Effector memory CD4-positive, alpha-beta T cell (primary cell): Measurements from ENCODE around the gene SPRR1A.

Experiments used
- DNase-seq, 3 donors: peaks; one replicate each; pipeline ENCODE4 v3.0.0-alpha.2; 2020
- H3K27ac ChIP-seq: 2 replicates; pipeline ENCODE4 v1.7.0; 2013; ENCODE audit warnings: mild to moderate bottlenecking, low read length, moderate library complexity; ENCODE audit not compliant: insufficient read depth, poor library complexity, severe bottlenecking
- H3K27me3 ChIP-seq: replicated peaks from 2 replicates; pipeline ENCODE4 v1.7.0; 2013; ENCODE audit warnings: mild to moderate bottlenecking, low read length; ENCODE audit not compliant: insufficient read depth, control insufficient read depth, poor library complexity, severe bottlenecking
- H3K36me3 ChIP-seq: 2 replicates; pipeline ENCODE4 v1.7.0; 2013; ENCODE audit warnings: mild to moderate bottlenecking, low read length, moderate library complexity; ENCODE audit not compliant: control insufficient read depth, insufficient read depth
- H3K4me1 ChIP-seq: 2 replicates; pipeline ENCODE4 v1.7.0; 2013; ENCODE audit warnings: low read length, mild to moderate bottlenecking; ENCODE audit not compliant: control insufficient read depth, insufficient read depth, poor library complexity, severe bottlenecking
- H3K4me3 ChIP-seq: 2 replicates; pipeline ENCODE4 v1.7.0; 2013; ENCODE audit warnings: low read length, low read depth, mild to moderate bottlenecking; ENCODE audit not compliant: insufficient read depth, poor library complexity, severe bottlenecking
- H3K9me3 ChIP-seq: 2 replicates; pipeline ENCODE4 v1.7.0; 2013; ENCODE audit warnings: mild to moderate bottlenecking, low read length, moderate library complexity; ENCODE audit not compliant: control insufficient read depth

The SPRR1A gene

GRCh38 chr1:152959273-152959672 is 24.6 kb upstream of the SPRR1A start:
- H3K27me3 ChIP-seq, result no peaks in the 10 kb centered on the region
- no peaks in the 10 kb centered on the region for H3K9me3 ChIP-seq
- H3K4me1 ChIP-seq, result no peaks in the 10 kb centered on the region
- no peak overlapping the region for H3K4me3 ChIP-seq
- no peak overlapping the region for H3K27ac ChIP-seq
- no peaks in the 10 kb centered on the region for H3K36me3 ChIP-seq
- DNase-seq, result no peak

GRCh38 chr1:152959801-152960451 is 24.0 kb upstream of the SPRR1A start:
- Histone ChIP-seq H3K27ac (no peak overlapping the region), H3K9me3 (no peaks in the 10 kb centered on the region), H3K36me3 (no peaks in the 10 kb centered on the region), H3K4me1 (no peaks in the 10 kb centered on the region), H3K27me3 (no peaks in the 10 kb centered on the region), H3K4me3 (no peak overlapping the region)
- DNase-seq, result no peak

GRCh38 chr1:152960452-152961044 is 23.3 kb upstream of the SPRR1A start:
- Histone ChIP-seq H3K36me3 (no peaks in the 10 kb centered on the region), H3K9me3 (no peaks in the 10 kb centered on the region), H3K27me3 (no peaks in the 10 kb centered on the region), H3K4me1 (no peaks in the 10 kb centered on the region), H3K4me3 (no peak overlapping the region), H3K27ac (no peak overlapping the region)
- DNase-seq, result no peak

DNA sequence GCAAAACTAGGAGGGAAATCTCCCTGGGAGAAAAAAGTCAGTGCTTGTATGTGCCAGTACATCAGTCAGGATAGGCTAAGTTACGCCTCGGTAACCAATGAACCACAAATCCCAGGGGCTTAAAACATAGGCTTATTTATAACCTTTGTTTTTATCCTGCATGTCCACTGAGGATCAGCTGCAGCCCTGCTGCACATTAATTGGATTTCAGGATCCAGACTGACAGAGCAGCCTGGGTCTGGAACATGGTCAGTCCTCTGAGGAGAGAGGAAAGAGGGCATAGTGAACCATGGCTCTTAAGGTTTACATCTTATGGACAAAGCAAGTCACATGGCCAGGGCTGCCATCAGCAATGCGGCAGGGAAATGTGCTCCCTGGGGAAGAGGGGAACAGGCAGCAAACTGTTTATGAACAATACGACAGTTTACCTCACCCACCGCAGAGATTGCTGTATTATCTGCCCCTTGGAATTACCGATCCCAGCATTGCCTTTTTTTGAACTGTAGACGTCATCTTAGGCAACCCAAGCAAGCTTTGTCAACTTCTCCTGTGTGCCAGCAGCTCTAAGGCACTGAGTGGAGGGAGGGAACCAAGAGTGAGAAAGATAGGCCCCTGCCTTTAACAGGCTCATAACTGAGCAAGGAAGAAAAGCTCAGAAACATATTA is 22.5 kb upstream of the SPRR1A start:
- no peak overlapping the region for H3K27ac ChIP-seq
- H3K4me3 ChIP-seq, result no peak overlapping the region
- H3K27me3 ChIP-seq, result no peaks in the 10 kb centered on the region
- no peak for DNase-seq
- H3K9me3 ChIP-seq, result no peaks in the 10 kb centered on the region
- H3K36me3 ChIP-seq, result no peaks in the 10 kb centered on the region
- H3K4me1 ChIP-seq, result no peaks in the 10 kb centered on the region

DNA sequence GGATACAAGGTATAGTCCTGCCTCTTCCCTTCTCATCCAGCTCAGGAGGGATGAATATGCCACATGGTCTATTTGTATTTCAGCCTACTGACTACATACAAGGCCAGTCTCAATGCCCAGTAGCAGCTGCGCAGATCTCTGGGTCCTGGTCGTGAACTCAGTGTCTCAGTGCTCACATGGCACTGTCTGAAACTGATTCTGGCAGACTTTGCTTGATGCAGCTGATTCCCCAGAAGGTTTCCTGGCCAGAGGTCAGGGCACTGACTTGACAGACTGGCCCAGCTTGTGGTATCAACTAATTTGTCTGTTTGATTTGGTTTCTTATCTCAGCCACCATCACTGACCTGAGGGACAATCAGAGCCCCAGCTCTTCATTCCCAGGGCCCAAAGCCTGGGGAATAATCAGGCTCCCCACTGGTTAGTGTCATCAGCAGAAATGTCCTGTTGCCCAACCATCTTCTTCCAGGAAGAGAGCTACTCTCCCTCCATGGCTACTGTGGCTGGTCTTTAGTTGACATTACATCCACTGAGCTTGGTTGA is 20.9 kb upstream of the SPRR1A start:
- Histone ChIP-seq H3K36me3 (no peaks in the 10 kb centered on the region), H3K27ac (no peak overlapping the region), H3K4me3 (no peak overlapping the region), H3K9me3 (no peaks in the 10 kb centered on the region), H3K4me1 (no peaks in the 10 kb centered on the region), H3K27me3 (peaks cover 5% of the 10 kb centered on the region)
- DNase-seq, result no peak

DNA sequence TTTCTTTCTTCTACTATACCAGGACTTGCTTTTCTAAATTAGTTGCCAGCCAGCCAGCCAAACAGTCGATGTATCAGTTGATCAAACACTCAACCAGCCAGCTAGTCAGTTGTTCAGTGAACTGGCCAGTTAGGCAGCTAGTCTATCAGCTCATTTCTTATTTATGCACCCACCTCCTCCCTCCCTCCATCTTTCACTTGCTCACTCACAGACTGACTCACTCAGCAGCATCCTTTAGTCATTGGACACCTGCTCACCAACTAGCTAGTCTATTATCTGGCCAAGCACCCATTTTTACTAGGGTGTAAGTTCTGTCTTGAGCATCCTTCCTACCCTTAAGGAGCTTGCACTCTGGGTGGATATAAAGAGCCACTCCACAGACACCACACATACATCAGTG is 19.3 kb upstream of the SPRR1A start:
- Histone ChIP-seq H3K4me1 (no peaks in the 10 kb centered on the region), H3K9me3 (no peaks in the 10 kb centered on the region), H3K36me3 (no peaks in the 10 kb centered on the region), H3K27me3 (peaks cover 5% of the 10 kb centered on the region), H3K27ac (no peak overlapping the region), H3K4me3 (no peak overlapping the region)
- DNase-seq, result no peak

- no peaks in the 10 kb centered on the region for H3K9me3 ChIP-seq
- no peaks in the 10 kb centered on the region for H3K4me1 ChIP-seq
- no peak for DNase-seq
- no peak overlapping the region for H3K27ac ChIP-seq
- H3K27me3 ChIP-seq, result peaks cover 5% of the 10 kb centered on the region
- H3K36me3 ChIP-seq, result no peaks in the 10 kb centered on the region
- no peak overlapping the region for H3K4me3 ChIP-seq
Observed at GRCh38 chr1:152965853-152966252, 18.0 kb upstream of the SPRR1A start.

GRCh38 chr1:152967201-152967600 is 16.7 kb upstream of the SPRR1A start:
- no peak overlapping the region for H3K27ac ChIP-seq
- H3K4me1 ChIP-seq, result no peaks in the 10 kb centered on the region
- H3K27me3 ChIP-seq, result peaks cover 5% of the 10 kb centered on the region
- no peak overlapping the region for H3K4me3 ChIP-seq
- no peak for DNase-seq
- H3K36me3 ChIP-seq, result no peaks in the 10 kb centered on the region
- no peaks in the 10 kb centered on the region for H3K9me3 ChIP-seq

GRCh38 chr1:152968248-152968647 is 15.6 kb upstream of the SPRR1A start:
- no peaks in the 10 kb centered on the region for H3K36me3 ChIP-seq
- no peak for DNase-seq
- H3K4me3 ChIP-seq, result no peak overlapping the region
- H3K27me3 ChIP-seq, result peaks cover 5% of the 10 kb centered on the region
- H3K27ac ChIP-seq, result no peak overlapping the region
- no peaks in the 10 kb centered on the region for H3K4me1 ChIP-seq
- H3K9me3 ChIP-seq, result no peaks in the 10 kb centered on the region

- no peak overlapping the region for H3K27ac ChIP-seq
- no peak overlapping the region for H3K4me3 ChIP-seq
- H3K9me3 ChIP-seq, result no peaks in the 10 kb centered on the region
- no peaks in the 10 kb centered on the region for H3K36me3 ChIP-seq
- H3K27me3 ChIP-seq, result peaks cover 5% of the 10 kb centered on the region
- DNase-seq, result no peak
- no peaks in the 10 kb centered on the region for H3K4me1 ChIP-seq
Observed at GRCh38 chr1:152969036-152969435, 14.8 kb upstream of the SPRR1A start.
